PC-3 (cell line): ENCODE measurements around the gene AIFM1. TPM values are rescaled to one million over a fixed set of nuclear protein-coding genes. Genes with fewer than 3 reads are reported as not detected.

Experiments used
- ATAC-seq: fragments of 200-7000 bp; cut with Tn5 transposase; 2 replicates; pipeline ENCODE4 v1.9.1; 2020; ENCODE audit warnings: mild to moderate bottlenecking, moderate library complexity
- BruUV-seq: library from RNA; stranded (reverse); fragments of 400-500 nt; replicated peaks from 2 replicates; lab custom pipeline; 2021; lab: Mats Ljungman, UMichigan
- CTCF ChIA-PET: fragments of 300-600 bp; sonication (Branson Sonifier 250); formaldehyde crosslinking; loops from one replicate; lab custom pipeline; 2022; ENCODE audit warnings: antibody characterized with exemption; lab: Charles Lee
- POLR2A ChIA-PET: fragments of 300-600 bp; sonication (Branson Sonifier 250); formaldehyde crosslinking; loops from one replicate; lab custom pipeline; 2022; ENCODE audit warnings: antibody characterized with exemption; ENCODE audit not compliant: unreplicated experiment; lab: Charles Lee
- DNase-seq: peaks from one replicate; pipeline ENCODE4 v3.0.0-alpha.2; 2015
- H2AFZ ChIP-seq: fragments of 300-600 bp; sonication (generic); 2 replicates; pipeline ENCODE4 v1.6.0; 2016; ENCODE audit warnings: antibody characterized with exemption, low read length
- H3F3A ChIP-seq: fragments of 300-600 bp; sonication (generic); one replicate; pipeline ENCODE4 v1.6.0; 2017; ENCODE audit warnings: antibody characterized with exemption, low read length, control low read depth, mild to moderate bottlenecking; ENCODE audit not compliant: unreplicated experiment
- H3K27ac ChIP-seq: fragments of 300-600 bp; sonication (generic); 2 replicates; pipeline ENCODE4 v1.5.1; 2016; ENCODE audit warnings: mild to moderate bottlenecking, low read length
- H3K27me3 ChIP-seq: fragments of 300-600 bp; sonication (generic); 2 replicates; pipeline ENCODE4 v1.6.1; 2016; ENCODE audit warnings: low read length, mixed read lengths
- H3K36me3 ChIP-seq: fragments of 300-600 bp; sonication (generic); 2 replicates; pipeline ENCODE4 v1.6.1; 2016; ENCODE audit warnings: low read depth, mixed run types, low read length, mixed read lengths
- H3K4me1 ChIP-seq: fragments of 300-600 bp; sonication (generic); 2 replicates; pipeline ENCODE4 v1.5.1; 2016; ENCODE audit warnings: low read length; ENCODE audit not compliant: insufficient read depth
- H3K4me2 ChIP-seq: fragments of 300-600 bp; sonication (generic); 2 replicates; pipeline ENCODE4 v1.6.0; 2016; ENCODE audit warnings: low read length
- H3K4me3 ChIP-seq: fragments of 300-600 bp; sonication (generic); 2 replicates; pipeline ENCODE4 v1.5.1; 2016; ENCODE audit warnings: mild to moderate bottlenecking, low read length, mixed read lengths
- H3K79me2 ChIP-seq: fragments of 300-600 bp; sonication (generic); 2 replicates; pipeline ENCODE4 v1.6.1; 2017; ENCODE audit warnings: low read length, mixed read lengths
- H3K9ac ChIP-seq: fragments of 300-600 bp; sonication (generic); 2 replicates; pipeline ENCODE4 v1.6.0; 2016; ENCODE audit warnings: mild to moderate bottlenecking, low read length
- H3K9me2 ChIP-seq: fragments of 300-600 bp; sonication (generic); replicated peaks from 2 replicates; pipeline ENCODE4 v1.6.1; 2016; ENCODE audit warnings: mixed run types, low read length, mixed read lengths
- H3K9me3 ChIP-seq: fragments of 300-600 bp; sonication (generic); 2 replicates; pipeline ENCODE4 v1.6.1; 2016; ENCODE audit warnings: low read length, mixed read lengths
- H4K20me1 ChIP-seq: fragments of 300-600 bp; sonication (generic); 2 replicates; pipeline ENCODE4 v1.6.1; 2016; ENCODE audit warnings: low read length, mixed read lengths
- CTCF ChIP-seq: fragments of 300-600 bp; sonication (generic); conservative IDR thresholded peaks from 2 replicates; pipeline ENCODE4 v1.5.1; 2017; ENCODE audit warnings: antibody characterized with exemption, low read depth, mild to moderate bottlenecking, low read length
- EZH2 ChIP-seq: fragments of 300-600 bp; sonication (generic); IDR thresholded peaks from one replicate; pipeline ENCODE4 v1.6.1; 2017; ENCODE audit warnings: antibody characterized with exemption, mild to moderate bottlenecking, low read length; ENCODE audit not compliant: unreplicated experiment
- EZH2phosphoT487 ChIP-seq: fragments of 300-600 bp; sonication (generic); IDR thresholded peaks from 2 replicates; pipeline ENCODE4 v1.6.1; 2018; ENCODE audit warnings: mild to moderate bottlenecking, antibody characterized with exemption, low read length, borderline replicate concordance
- intact Hi-C: fragments of 100-400 bp; cut with micrococcal nuclease; formaldehyde crosslinking; loops from 2 replicates; pipeline ENCODE4 v1.9.0; 2023
- total RNA-seq: library from RNA; depleted of rRNA; stranded (reverse); fragments of >200 nt; gene quantifications from 2 replicates; pipeline ENCODE4 v1.2.3, GENCODE V29; 2014

Gene AIFM1
- total RNA-seq, 1 experiment from 2014 or later, result 51.8 TPM

GRCh38 chrX:130197464-130197863 is 31.8 kb upstream of the AIFM1 start:
- DNase-seq, result no peak
- H3K4me2 ChIP-seq, result no peak overlapping the region
- intact Hi-C loops, result no loop called here
- H3K9me3 ChIP-seq, result no peaks in the 10 kb centered on the region
- ChIA-PET CTCF (no interaction called here), POLR2A (no interaction called here)
- no peak overlapping the region for H3K27ac ChIP-seq
- H3K9ac ChIP-seq, result no peak overlapping the region
- no peak overlapping the region for H3K4me3 ChIP-seq
- no peaks in the 10 kb centered on the region for H4K20me1 ChIP-seq
- H3K4me1 ChIP-seq, result no peaks in the 10 kb centered on the region
- no peaks in the 10 kb centered on the region for H3F3A ChIP-seq
- no peak overlapping the region for H2AFZ ChIP-seq
- TF ChIP-seq EZH2phosphoT487 (no peak), CTCF (no peak), EZH2 (no peak)
- H3K27me3 ChIP-seq, result no peaks in the 10 kb centered on the region
- H3K9me2 ChIP-seq, result no peaks in the 10 kb centered on the region
- BruUV-seq, result no TSS peak
- H3K79me2 ChIP-seq, result no peaks in the 10 kb centered on the region
- ATAC-seq, result no peak
- no peaks in the 10 kb centered on the region for H3K36me3 ChIP-seq

GRCh38 chrX:130196466-130196865 is 30.8 kb upstream of the AIFM1 start:
- DNase-seq (no peak), ATAC-seq (no peak)
- Histone ChIP-seq H4K20me1 (no peaks in the 10 kb centered on the region), H3K79me2 (no peaks in the 10 kb centered on the region), H3K4me3 (no peak overlapping the region), H2AFZ (no peak overlapping the region), H3K9me2 (no peaks in the 10 kb centered on the region), H3K4me1 (no peaks in the 10 kb centered on the region), H3K27me3 (no peaks in the 10 kb centered on the region), H3K27ac (no peak overlapping the region), H3K4me2 (no peak overlapping the region), H3F3A (no peaks in the 10 kb centered on the region), H3K36me3 (no peaks in the 10 kb centered on the region), H3K9ac (no peak overlapping the region), H3K9me3 (no peaks in the 10 kb centered on the region)
- intact Hi-C loops, result no loop called here
- POLR2A ChIA-PET, result no interaction called here
- CTCF ChIA-PET, result no interaction called here
- BruUV-seq, result no TSS peak
- TF ChIP-seq EZH2phosphoT487, result no peak
- no peak for TF ChIP-seq CTCF

GRCh38 chrX:130190801-130191200 is 25.2 kb upstream of the AIFM1 start:
- Histone ChIP-seq H4K20me1 (no peaks in the 10 kb centered on the region), H3K9ac (no peak overlapping the region), H3F3A (no peaks in the 10 kb centered on the region), H2AFZ (no peak overlapping the region), H3K9me2 (no peaks in the 10 kb centered on the region), H3K27me3 (no peaks in the 10 kb centered on the region), H3K36me3 (no peaks in the 10 kb centered on the region), H3K4me2 (no peak overlapping the region), H3K4me3 (no peak overlapping the region), H3K4me1 (no peaks in the 10 kb centered on the region), H3K27ac (no peak overlapping the region), H3K79me2 (no peaks in the 10 kb centered on the region), H3K9me3 (no peaks in the 10 kb centered on the region)
- DNase-seq (no peak), ATAC-seq (no peak)
- TF ChIP-seq EZH2phosphoT487, result no peak
- no peak for TF ChIP-seq EZH2
- TF ChIP-seq CTCF, result no peak
- ChIA-PET CTCF (interaction anchor here (2.4 kb wide), 1 partner anchor 111 kb away, joined by 5 read pairs; no protein-coding TSS in a partner anchor), POLR2A (no interaction called here)
- intact Hi-C loops, result loop anchor here (5.0 kb wide), 1 partner anchor 588 kb away; no protein-coding TSS in a partner anchor
- no TSS peak for BruUV-seq
